Measurements from ENCODE around the gene TNFAIP1.

The TNFAIP1 gene

DNA sequence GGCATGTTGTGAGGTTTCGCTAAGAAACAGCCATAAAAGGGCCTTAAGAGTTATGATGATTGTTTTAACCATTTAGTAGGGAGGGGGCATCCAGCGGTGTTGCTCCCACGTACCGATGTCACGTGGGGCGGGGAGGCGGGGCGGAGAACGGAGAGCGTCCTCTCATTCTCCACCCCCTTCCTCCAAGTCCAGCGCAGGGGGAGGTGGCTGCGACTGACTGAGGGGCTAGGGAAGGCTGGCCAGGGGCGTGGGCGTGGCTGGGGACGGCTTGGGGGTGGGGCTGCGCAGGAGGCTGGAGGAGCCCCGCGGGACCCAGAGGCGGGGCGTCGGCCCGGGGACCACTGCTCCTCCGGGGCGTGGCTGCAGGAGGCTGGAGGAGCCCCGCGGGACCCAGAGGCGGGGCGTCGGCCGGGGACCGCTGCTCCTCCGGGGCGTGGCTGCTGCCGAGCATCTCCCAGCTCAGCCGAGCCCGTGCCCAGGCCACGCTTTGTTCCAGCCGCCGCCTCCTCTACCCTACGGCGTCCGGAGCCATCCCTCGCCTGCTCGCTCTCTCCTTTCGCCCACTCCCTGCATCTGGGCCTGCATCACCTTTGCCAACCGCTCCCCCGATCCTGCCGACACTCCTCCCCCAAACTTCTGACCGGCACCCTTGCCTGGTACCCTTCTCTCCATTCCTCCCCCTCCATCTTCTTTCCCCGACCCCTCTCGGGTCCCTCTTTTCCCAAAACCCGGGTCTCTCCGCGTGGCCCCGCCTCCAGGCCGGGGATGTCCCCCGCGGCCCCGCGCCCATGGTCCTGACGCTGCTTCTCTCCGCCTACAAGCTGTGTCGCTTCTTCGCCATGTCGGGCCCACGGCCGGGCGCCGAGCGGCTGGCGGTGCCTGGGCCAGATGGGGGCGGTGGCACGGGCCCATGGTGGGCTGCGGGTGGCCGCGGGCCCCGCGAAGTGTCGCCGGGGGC is 36.0 kb downstream of the TNFAIP1 start, which contains the start of gene SARM1:
Gene SARM1 (plus strand): TSS at position 450 of the 958 bp plus-strand sequence. CDS start 339 bp downstream, at position 789.
- peak; percentile 97 for DNase-seq (ENCODE audit: low read depth)

DNA sequence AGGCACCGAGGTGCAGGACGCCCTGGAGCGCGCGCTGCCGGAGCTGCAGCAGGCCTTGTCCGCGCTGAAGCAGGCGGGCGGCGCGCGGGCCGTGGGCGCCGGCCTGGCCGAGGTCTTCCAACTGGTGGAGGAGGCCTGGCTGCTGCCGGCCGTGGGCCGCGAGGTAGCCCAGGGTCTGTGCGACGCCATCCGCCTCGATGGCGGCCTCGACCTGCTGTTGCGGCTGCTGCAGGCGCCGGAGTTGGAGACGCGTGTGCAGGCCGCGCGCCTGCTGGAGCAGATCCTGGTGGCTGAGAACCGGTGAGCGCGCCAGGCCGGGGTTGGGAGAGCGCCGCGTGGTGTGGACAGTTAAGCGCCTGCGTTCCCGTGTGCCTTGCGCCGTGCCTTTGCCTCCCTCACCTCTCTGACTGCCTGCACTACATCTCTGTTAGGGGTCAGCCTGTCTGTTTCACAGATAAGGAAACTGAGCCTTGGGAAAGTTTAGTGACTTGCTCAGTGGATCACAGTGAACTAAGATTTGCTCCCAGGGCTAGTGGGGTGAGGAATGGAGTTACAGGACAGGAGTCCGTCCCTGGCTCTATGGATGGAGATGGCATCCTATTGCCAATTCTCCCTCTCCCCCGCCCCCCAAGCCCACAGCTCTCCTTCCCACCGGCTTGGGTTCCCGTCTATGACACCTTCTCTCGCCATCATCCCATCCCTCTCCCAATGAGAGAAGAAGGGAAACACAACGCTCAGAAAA is 36.8 kb downstream of the TNFAIP1 start:
- DNase-seq (ENCODE audit: low read depth), result peak; percentile 29

DNA sequence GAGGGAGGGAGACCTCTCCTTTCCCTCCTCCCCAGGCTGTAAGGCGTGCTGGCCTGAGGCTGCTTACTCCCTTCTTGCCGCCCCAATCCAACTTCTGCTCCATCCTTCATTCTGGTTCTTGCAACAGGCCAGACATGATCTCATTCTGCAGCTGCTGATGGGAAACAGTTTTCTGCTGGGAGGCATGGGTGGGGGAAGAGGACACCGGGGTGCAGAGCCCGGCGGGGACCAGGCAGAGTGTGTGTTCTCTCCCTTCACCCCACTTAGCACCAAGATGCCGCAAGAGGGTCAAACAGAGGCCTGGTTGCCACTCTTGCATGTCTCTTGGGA is 37.3 kb downstream of the TNFAIP1 start:
- DNase-seq (ENCODE audit: low read depth), result peak; percentile 62

DNA sequence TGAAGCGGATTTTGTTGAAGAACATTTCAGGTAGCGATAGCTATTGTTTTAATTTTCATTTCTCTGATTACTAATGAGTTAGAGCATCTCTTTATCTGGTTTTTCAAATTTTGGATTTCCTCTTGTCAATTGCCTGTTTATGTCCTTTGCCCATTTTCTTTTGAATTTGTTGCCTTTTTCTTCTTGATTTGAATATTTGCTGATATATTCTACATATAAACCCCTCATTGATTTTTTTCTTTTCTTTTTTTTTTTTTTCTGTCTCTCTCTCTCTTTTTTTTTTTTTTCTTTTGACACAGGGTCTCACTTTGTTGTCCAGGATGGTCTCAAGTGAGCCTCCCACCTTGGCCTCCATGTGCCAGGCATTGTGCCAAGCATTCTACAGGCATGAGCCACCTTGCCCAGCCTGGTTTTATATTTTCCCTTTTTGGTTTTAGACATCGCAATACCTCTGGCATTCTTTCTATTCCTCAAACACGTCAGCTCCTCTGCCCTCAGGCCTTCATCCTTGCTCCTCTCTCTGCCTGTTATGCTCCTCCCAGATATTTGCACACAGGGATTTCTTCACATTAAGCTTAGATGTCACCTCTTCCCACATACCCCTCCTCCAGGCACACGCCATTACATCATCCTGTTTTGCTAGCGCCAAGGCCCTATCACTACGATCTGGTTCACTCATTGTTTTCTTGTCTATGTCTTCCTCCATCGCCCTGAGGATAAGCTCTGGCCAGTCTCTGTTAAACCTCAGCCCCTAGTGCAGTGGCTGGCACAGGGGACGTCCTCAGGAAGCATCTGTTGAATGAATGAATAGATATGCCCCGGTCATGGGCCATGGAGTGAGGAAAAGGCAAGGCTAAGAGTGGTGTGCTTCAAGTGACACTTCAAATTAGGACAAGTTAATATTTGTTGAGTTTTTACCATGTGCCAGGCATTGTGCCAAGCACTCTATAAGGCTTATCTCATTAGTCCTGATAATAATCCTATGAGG is 44.5 kb downstream of the TNFAIP1 start:
- DNase-seq (ENCODE audit: low read depth), result peak; percentile 99

DNA sequence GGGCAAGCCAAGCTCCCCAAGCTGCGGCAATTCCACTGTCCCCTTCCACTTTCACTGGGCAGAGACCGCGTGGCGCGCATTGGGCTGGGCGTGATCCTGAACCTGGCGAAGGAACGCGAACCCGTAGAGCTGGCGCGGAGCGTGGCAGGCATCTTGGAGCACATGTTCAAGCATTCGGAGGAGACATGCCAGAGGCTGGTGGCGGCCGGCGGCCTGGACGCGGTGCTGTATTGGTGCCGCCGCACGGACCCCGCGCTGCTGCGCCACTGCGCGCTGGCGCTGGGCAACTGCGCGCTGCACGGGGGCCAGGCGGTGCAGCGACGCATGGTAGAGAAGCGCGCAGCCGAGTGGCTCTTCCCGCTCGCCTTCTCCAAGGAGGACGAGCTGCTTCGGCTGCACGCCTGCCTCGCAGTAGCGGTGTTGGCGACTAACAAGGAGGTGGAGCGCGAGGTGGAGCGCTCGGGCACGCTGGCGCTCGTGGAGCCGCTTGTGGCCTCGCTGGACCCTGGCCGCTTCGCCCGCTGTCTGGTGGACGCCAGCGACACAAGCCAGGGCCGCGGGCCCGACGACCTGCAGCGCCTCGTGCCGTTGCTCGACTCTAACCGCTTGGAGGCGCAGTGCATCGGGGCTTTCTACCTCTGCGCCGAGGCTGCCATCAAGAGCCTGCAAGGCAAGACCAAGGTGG is 45.7 kb downstream of the TNFAIP1 start:
- no peak for DNase-seq (ENCODE audit: low read depth)

DNA sequence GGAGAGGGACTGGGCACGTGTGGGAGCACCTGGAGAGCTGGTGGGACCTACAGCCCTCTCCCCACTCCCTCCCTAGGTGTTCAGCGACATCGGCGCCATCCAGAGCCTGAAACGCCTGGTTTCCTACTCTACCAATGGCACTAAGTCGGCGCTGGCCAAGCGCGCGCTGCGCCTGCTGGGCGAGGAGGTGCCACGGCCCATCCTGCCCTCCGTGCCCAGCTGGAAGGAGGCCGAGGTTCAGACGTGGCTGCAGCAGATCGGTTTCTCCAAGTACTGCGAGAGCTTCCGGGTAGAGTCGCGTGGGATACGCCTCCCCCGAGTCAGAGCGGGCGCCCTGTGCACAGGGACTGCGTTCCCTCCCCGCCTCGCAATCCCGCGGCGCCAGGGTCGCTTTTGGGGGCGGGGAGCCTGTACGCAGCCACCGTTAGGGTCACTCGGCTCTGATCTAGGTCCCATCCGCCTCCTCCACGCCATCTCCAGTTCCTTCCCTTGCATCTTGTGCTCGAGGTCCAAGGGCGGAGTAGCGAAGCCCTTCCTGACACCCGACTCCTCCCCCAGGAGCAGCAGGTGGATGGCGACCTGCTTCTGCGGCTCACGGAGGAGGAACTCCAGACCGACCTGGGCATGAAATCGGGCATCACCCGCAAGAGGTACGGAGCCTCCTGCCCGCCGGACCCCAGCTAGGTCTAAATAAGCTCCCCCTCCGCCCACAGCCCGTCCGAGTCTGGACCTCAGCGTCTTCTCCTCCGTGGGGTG is 48.9 kb downstream of the TNFAIP1 start:
- DNase-seq (ENCODE audit: low read depth), result peak; percentile 52

DNA sequence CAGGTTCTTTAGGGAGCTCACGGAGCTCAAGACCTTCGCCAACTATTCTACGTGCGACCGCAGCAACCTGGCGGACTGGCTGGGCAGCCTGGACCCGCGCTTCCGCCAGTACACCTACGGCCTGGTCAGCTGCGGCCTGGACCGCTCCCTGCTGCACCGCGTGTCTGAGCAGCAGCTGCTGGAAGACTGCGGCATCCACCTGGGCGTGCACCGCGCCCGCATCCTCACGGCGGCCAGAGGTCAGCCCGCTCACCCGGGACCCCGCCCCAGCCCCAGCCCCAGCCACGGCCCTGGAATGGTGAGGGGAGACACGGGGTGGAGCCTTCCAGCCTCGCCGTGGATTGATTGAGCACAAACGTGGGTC is 49.5 kb downstream of the TNFAIP1 start:
- DNase-seq (ENCODE audit: low read depth), result no peak

DNA sequence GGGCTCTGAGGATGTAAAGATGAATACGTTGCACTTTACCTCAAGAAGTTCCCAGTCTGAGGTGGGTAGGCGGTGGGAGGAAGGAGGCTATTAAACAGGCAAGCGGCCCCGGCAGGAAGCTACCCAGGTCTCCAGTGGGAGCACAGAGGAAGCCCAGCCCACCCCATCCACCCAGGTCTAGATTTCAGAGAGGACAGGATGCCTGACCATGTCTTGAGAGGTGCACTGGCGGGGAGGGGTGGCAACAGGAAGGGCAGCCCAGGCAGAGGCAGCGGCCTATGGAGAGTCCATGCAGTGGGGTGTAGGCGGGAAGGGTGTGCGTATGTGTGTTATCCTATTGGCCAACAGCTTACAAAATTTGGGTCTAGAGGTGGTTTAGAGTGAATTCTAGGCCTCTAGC is 49.8 kb downstream of the TNFAIP1 start:
- no peak for DNase-seq (ENCODE audit: low read depth)

DNA sequence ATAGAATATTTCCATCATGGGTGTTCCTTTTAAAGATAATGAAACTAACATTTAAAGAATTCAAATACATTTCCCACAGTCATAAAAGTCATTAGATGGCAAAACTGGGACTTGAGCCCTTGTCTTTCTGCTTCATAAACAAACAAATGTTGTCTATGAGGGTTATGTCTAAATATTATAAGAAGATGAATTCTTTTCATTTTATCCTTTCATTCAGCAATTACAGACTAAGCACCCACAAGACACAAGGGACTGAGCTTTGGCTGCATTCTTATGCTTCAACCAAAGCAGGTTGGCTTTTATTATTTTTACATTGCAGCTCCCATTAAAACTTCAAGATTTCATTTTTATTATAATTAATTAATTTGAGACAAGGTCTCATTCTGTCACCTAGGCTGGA is 50.8 kb downstream of the TNFAIP1 start:
- no peak for DNase-seq (ENCODE audit: low read depth)

DNA sequence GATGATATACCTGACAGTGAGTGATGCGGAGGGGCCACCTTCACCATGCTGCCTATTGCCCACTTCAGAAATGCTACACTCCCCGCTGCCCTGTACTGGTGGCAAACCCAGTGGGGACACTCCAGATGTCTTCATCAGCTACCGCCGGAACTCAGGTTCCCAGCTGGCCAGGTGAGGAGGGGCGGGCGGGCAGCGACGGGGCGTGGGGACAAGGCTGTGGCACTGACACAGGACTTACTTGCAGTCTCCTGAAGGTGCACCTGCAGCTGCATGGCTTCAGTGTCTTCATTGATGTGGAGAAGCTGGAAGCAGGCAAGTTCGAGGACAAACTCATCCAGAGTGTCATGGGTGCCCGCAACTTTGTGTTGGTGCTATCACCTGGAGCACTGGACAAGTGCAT is 52.5 kb downstream of the TNFAIP1 start:
- no peak for DNase-seq (ENCODE audit: low read depth)

DNA sequence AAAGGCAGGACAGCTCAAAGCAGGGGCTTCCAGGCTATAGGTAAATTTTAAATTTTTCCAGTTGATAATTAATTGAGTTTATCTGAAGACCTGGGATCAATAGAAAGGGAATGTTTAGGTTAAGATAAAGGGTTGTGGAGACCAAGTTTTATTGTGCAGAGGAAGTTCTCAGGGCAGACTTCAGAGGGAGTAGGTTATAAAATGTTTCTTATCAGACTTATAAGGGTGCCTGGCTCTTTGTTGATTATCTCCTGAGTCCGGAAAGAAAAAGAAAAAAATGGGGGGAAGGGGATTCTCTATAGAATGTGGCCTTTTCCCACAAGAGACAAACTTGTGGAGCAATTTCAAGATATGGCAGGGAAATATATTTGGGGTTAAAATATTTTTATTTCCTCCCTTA is 54.6 kb downstream of the TNFAIP1 start:
- no peak for DNase-seq (ENCODE audit: low read depth)

DNA sequence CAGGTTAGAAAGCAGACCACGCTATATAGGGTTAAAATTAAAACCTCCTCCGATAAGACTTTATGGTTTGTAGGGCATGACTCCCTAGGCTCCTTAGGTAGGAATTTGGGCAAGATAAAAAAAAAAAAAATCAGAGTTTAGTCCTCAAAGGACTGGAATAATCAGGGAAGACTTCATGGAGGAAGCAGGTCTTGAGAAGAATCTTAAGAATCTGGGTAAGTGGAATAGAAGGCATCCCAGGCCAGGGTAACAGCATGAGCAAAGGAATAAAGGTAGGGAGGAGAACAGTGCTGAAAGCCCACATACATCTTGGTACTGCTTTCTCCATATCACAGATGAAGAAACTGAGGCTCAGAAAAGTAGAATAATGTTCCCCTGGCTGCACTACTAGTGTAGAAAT is 55.0 kb downstream of the TNFAIP1 start:
- no peak for DNase-seq (ENCODE audit: low read depth)

DNA sequence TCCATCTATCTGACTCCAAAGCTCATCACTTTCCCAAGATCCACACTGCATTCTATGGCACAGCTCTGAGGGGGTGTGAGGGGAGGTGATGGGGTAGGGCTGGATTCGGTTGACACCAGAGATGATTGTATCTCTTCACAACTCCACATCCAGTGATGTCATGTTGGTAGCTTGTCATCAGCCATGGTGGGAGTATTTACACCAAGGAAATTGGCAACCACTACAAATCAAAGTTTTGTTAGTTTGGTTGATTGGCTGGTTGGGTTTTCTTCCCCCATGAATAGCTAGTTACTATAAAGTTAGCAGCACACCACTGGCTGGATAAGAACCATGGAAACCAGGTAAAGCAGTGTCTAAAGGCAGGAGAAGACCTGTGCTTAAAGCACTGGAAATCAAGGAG is 55.4 kb downstream of the TNFAIP1 start:
- DNase-seq (ENCODE audit: low read depth), result no peak

DNA sequence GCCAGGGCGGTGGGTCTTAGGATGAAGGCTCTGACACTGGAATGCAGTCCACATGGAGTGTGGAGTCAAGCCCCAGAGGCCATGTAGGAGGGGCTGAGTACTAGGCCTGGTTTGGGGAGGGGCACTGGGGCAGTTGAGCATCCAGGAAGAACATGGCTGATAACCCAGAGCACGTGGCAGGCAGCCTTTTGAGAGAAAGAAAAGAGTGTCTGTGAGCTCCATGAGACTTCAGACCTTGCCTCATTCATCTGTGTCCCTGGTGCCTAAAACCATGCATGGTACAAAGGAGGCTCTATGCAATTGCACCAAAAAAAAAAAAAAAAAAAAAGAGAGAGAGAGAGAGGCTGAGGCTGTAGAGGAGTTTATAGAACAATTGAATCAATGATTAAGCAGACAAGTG is 55.8 kb downstream of the TNFAIP1 start:
- DNase-seq (ENCODE audit: low read depth), result no peak

DNA sequence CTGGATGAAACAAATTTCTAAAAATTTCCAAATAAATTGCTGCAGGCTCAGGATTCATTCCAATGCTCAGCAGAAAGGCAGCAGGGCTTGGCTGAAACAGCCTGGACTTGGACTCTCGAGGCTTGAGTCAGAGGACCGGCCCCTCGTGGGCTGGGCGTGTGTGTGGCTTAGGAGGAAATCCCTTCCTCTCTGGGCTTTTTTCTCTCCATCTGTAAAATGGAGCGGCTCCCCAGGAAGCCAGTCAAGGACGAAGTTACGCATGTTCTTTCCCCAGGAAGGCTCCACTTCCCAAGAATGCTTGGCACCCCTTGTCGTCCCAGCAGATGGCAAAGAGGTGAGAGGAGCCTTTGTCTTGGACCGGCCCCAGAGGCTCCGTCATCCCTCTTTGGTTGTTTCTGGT is 56.9 kb downstream of the TNFAIP1 start:
- DNase-seq (ENCODE audit: low read depth), result no peak

DNA sequence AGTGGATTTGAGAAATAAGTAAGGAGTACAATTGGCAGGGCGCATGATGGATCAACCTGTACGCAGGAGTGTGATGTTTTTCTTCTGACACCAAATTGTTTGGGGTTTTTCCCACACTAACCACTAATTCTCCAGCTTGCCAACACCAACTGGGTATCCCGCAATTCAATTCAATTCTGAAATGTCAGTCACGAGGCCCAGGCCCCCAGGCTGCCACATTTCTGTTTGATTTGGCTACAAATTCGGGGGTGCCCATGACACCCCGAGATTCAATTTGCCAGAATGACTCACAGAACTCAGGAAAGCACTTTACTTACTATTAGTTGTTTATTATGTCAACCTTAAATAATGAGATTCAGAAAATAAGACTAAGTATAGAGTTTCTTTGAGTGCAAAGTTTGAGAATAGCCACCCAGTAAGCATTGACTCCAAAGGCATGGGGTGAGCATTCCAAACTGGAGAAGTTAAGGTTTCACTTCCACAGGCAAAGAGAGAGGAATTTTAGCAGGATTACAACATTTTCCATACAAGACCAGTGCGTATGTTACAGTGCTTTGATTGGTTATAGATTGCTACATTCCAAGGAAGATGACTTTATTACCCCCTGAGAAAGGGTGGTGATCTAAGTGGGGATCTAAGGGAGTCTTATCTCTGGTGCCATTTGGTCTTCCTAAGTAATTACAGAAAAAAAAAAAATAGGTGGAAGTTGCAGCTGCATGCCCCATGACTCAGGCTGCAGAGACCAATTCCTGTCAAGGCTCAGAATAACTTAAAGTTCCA is 59.0 kb downstream of the TNFAIP1 start:
- peak; percentile 86 for DNase-seq (ENCODE audit: low read depth)

DNA sequence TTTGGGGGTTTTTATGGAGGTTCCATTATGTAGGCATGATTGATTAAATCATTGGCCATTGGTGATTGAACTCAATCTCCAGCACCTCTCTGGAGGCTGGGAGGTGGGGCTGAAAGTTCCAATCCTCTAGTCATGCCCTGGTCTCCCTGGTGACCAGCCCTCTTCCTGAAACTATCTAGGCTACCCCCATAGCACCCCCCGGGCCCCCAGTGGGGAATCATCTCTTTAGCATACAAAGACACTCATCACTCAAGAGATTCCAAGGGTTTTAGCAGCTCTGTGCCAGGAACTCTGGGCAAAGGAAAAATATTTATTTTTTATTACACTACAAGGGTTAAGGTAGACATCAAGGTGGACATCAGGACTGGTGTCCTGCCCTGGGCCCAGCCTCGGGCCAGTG is 59.9 kb downstream of the TNFAIP1 start:
- no peak for DNase-seq (ENCODE audit: low read depth)

DNA sequence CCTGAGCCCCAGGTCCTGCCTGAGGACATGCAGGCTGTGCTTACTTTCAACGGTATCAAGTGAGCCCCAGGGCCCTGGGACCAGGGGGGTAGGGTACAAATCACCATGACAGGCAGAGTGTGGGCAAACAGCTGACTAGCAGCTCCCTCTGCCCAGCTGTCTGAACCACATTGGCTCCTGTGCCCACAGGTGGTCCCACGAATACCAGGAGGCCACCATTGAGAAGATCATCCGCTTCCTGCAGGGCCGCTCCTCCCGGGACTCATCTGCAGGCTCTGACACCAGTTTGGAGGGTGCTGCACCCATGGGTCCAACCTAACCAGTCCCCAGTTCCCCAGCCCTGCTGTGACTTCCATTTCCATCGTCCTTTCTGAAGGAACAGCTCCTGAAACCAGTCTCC is 60.4 kb downstream of the TNFAIP1 start:
- no peak for DNase-seq (ENCODE audit: low read depth)

Measured in amniotic epithelial cell (primary cell).